GM19455 (cell line): ENCODE data around the gene EED.

ENCODE experiments used
- ATAC-seq: cut with Tn5 transposase; IDR thresholded peaks from one replicate; pipeline ENCODE4 v1.9.1; 2021; ENCODE audit not compliant: unreplicated experiment

EED gene, protein sequence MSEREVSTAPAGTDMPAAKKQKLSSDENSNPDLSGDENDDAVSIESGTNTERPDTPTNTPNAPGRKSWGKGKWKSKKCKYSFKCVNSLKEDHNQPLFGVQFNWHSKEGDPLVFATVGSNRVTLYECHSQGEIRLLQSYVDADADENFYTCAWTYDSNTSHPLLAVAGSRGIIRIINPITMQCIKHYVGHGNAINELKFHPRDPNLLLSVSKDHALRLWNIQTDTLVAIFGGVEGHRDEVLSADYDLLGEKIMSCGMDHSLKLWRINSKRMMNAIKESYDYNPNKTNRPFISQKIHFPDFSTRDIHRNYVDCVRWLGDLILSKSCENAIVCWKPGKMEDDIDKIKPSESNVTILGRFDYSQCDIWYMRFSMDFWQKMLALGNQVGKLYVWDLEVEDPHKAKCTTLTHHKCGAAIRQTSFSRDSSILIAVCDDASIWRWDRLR

DNA sequence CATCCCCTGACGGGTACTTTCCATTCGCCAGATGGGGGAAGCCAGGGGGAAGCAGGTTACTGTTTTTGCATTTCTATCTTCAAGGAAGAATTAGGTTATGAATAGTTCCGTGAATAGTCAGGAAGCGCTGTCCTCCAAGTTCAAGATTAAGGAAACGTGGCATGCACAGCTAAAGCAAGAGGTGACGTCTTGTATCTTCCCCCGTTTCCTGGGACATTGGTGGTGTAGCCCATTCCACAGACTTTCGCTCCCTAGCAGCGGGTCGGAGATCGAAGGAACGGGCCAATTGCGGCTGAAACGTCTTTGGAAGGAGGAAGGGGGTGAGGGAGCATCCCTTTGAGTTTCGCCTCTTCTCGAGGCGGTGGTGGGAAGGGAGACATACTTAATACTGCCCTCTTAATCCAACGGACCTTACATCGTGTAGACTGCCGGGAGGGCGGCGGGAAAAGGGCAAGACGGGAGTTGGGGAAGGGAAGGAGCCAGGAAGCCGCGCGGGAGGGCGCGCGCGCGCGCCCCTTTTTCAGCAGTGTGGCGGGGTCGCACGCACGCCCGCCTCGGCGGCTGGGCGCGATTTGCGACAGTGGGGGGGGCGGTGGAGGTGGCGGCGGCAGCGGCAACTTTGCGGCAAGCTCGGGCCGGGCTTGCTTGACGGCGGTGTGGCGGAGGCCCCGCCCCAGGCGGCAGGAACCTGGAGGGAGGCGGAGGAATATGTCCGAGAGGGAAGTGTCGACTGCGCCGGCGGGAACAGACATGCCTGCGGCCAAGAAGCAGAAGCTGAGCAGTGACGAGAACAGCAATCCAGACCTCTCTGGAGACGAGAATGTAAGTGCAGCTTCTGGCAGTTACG lies at the start of gene EED:
Gene EED, plus strand, starts transcription at position 232 of the 847 bp plus-strand sequence. Its CDS starts 477 bp downstream, at position 709.
- peak; percentile 58 for ATAC-seq

DNA sequence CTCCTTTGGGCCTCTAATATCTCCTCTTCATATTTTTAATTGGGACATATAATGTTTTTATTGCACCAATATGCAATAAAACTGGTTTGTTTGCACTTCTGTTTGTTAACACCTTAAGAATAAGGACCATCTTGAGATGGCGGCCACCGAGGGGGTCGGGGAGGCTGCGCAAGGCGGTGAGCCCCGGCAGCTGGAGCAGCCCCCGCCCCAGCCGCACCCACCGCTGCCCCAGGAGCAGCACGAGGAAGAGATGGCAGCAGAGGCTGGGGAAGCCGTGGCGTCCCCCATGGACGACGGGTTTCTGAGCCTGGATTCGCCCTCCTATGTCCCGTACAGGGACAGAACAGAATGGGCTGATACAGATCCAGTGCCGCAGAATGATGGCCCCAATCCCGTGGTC lies 49.6 kb upstream of the EED start:
- no peak for ATAC-seq

DNA sequence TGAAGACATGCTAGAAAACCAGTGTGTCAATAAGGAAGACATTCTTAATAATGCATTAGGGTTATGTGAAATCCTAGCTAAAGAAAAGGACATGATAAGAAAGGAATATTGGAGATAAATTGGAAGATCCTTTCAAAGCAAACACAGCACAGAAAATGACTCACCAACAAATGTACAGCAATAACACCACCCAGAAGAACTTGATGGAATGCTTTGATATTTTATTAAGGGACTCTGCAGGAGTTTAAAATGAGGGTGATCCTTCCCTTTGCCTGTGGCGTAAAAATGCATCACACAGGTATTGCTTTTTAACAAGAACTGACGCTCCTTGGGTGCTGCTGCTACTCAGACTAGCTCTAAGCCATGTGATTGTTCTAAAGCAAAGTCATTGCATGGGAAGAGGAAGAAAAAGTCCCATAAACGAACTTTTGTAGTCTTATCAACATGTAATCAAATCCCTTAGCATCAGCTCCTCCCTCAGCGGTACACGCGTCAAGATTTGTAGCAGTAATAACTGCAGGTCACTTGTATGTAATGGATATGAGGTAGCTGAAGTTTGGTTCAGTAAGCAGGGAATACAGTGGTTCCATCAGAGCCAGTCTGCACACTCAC lies 48.4 kb upstream of the EED start:
- ATAC-seq: no peak

DNA sequence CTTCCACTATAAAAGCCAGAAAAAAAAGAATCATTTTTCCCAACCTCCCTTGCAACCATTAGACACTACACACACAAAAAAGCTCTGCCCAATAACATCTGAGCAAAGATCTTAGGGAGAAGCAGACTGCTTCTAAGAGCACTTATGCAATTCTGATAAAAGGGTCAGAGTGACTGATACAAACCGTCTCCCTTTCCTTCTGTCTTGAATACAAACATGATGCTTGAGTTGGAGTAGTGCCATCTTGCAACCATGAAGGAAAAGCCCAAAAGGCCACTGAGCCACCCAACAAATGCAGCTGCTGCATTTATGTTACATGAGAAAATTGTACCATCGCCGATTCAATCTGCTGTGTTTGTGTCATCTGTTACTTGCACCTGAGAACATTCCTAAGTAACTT lies 47.6 kb upstream of the EED start:
- no peak for ATAC-seq

DNA sequence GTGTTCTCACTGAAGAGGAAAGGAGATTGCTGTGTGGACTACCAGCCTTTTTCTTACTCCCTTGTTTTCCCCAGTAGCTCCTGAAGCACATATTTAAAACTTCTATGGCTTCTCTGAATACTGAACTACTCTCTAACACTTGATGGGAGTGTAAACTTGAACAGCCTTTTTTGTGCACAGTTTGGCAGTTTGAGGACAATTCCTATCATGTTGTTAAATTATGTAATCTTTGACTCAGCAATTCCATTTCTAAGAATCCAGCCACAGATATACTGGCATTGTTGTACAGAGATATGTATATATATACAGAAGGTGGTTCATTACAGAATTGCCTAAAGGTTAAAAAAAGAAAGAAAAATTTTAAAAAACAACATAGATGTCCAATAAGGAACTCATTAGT lies 47.1 kb upstream of the EED start:
- no peak for ATAC-seq

DNA sequence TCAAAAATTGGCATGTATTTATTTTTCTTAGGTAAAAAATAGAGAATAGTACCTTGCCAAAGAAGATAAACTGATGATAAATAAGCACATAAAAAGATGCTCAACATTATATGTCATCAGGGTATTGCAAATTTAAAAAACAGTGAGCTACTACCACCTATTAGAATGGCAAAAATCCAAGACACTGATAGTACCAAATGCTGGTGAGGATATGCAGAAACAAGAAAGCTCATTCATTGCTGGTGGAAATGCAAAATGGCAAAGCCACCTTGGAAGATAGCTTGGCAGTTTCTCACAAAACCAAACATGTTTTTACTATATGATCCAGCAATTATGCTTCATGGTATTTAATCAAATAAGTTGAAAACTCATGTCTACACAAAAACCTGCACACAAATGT lies 46.4 kb upstream of the EED start:
- no peak for ATAC-seq

DNA sequence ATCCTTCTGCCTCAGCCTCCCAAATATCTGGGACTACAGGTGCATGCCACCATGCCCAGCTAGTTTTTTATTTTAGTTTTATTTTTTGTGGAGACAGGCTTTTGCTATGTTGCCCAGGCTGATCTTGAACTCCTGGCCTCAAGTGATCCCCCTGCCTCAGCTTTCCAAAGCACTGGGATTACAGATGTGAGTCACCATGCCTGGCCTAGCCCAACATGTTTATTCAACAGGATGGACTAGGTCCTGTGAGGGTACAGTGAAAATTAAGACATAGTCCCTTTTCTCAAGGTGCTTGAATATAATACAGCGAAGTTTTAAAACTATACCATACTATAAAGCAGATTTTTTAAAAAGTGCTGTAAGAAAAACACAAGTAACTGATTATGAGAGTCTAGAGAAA lies 45.2 kb upstream of the EED start:
- no peak for ATAC-seq

DNA sequence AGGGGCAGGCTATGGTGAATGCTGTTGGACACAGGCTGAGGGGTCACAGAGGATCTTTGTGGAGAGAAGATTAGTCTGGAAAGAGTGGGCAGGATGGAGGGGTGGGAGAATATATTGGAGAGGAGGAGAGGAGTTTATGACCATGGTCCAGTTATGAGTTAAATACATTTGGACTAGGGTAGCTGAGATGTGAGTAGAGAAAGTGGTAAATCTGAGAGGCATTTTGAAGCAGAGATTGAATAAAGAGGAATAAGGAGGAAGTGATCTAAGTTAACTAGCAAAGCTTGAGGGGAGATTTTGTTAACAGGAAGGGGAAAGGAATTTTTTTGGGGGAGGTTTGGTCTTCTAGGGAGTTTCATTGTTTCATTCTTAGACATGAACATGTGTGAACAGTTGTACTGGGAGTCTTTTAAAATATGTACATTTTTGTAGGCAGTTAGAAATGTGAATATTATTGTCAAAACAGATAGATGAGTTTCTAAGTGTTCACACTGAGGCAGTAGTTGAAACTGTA lies 43.1 kb upstream of the EED start:
- ATAC-seq: no peak

DNA sequence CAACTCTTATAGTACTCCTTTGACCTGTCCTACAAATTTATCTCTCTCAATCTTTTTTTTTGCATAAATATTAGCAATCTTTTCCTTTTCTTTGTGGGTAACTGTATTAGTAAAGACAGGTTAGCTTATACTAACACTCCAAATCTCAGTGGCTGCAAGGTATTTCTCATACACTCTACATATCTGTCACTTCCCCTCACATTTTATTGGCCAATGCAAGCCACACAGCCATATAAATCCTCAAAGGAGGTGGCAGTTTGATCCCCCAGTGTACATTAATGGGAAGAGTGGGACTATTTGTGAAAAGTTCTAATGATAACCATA lies 42.6 kb upstream of the EED start:
- peak; percentile 44 for ATAC-seq

DNA sequence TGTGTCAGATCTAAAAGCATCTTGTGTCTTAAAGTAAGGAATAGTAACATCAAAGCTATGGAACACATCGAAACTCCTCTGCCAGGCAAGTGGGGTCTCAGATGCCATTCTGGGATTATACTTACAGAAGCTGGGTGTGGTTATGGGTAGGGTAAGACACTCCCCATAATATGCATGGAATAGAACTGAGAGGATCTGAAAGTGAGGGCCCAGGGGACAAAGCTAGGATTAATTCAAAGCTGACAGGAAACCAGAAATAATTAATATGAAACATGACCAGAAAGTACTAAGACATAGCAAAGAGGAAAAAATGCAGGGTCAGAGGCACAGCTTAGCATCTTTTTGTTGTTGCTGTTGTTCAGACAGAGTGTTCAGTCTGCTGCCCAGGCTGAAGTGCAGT lies 40.2 kb upstream of the EED start:
- no peak for ATAC-seq

DNA sequence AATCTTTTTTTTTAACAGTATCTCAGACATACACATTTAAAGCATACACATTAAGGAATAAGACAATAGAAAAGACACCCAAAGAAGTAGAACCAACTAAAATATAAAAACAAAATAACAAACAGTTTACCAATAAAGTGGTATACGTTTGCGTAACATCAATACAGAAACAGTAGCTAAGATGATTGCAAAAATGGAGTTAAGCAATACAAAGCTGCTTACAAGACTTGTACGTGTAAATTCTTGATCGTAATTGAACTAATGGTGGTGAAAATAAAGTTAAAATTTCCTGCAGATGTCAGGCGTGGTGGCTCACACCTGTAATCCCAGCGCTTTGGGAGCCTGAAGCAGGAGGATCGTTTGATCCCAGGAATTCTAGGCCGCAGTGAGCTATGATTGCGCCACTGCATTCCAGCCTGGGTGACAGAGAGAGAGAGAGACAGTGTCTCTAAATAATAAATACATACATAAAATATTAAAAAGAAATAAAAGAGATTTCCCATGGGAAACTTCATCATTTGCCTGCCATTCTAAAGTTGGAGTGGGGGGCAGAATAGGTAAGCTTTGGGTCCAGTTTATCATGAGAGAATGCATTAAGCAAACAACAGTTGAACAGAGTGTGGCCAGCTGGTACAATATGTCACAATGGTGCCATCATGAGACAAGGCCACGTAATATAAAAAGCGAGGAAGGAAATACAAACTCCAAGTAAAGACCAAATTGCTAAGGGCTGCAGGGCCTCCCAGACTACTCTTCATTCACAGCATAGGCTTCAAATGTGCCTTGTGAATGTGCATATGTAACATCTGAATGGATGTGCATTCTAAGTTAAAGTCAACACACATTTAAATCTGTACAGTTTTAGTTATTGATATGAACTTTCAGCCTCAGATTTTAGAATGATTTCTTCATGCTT lies 38.9 kb upstream of the EED start:
- ATAC-seq: no peak

DNA sequence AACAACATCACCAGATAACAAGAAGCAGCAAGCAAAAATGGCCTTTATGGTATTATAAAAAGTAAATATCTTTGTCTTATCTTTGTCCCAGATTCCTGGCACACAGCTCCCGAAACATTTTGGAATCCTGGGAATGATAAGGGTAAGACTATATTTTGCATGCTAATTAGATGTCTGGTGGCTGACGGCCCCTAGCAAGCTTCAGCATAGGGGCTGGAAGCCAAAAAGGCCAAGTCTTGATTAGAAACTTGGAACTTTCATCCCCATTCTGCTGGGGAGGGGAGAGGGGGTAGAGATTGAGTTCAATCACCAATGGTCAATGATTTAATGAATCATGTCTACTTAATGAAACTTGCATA lies 38.2 kb upstream of the EED start:
- no peak for ATAC-seq

DNA sequence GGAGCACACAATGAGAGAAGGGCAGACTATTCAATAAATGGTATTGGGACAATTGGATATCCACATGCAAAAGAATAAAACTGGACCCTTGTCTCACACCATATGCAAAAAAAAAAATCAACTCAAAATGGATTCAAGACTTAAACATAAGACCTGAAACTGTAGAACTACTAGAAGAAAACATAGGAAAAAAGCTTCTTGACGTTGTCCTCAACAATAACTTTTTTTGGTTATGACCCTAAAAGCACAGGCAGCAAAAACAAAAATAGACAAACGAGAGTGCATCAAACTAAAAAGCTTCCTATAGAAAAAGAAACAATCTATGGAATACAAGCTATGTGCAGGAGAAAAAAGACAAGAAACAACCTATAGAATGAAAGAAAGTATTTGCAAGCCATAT lies 37.1 kb upstream of the EED start:
- ATAC-seq: no peak

DNA sequence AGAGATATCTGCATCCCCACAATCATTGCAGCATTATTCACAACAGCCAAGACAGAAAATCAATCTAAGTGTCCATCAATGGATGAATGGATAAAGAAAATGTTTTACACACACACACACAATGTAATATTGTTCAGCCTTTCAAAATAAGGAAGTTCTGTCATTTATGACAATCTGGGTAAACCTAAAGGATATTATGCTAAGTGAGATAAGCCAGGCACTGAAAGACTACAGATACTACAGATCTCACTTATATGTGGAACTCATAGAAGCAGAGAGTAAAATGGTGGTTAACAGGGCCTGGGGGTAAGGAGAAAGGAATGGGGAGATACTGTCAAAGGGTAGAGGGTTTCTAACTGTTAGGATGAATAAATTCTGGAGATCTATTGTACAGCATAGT lies 36.0 kb upstream of the EED start:
- ATAC-seq: no peak

DNA sequence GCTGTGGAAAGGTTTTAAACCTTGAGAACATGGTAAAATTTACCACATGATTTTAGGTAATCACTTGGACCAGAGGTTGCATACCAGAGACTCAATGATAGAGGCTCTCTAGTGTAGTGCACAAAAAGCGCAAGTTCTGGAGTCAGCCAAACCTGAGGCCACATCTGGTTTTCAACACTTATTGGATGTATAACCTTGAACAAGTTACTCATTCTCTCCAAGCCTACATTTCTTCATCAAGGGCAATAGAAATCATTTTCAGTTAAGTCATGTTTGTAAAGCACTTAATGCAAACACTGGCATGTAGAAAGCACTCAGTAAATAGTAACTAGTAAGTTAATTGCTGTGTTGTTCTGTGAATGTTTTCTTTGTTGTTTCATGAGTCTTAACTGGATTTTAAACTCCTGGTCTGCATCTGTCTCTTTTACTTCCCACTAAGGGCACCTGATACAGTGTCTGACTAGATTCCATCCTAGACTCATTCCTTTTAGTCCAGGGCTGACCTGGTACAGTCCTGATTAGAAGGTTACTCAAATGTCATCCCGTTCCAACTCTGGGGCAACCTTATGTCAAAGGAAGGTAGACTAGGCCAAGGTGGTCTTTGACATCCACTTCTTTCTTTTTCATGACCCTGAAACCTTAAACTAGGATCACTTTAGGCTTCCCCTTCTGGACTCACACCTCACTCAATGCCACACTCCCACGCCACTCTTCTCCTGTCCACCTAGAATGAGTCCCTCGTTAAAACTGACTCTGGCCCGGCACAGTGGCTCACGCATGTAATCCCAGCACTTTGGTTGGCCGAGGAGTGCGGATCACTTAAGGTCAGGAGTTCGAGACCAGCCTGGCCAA lies 34.5 kb upstream of the EED start:
- ATAC-seq: no peak

DNA sequence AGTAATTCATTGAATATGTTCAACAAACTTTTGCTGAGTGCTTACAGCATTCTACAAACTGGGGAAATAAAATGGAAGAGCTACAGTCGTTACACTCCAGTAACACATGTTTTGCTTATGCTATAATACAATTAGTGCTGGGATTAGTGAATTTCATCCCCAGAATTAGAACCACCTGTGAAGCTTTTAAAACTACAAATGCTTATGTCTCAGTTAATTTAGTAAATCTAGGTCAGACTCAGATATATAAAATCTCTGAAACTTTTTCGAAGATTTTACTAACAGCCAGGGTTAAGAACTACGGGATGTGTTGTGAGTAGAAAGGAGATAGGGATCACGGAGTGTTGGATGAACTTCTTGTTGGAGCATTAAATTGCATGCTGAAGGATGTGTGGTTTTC lies 33.7 kb upstream of the EED start:
- ATAC-seq: no peak

DNA sequence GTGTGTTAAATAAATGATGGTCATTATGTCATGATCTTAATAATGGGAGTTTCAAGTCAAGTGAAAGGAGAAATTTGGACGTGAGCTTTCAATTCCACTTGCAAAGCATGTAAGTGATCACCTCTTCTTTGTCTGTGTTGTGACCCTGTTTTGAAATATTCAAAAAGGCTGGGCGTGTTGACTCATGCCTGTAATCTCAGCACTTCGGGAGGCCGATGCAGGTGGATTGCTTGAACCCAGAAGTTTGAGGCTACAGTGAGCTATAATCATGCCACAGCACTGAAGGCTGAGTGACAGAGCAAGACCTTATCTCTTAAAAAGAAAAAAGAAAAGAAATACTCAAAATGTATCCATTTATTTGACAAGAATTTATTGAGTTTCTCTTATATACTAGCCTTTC lies 32.9 kb upstream of the EED start:
- ATAC-seq: peak; percentile 60

DNA sequence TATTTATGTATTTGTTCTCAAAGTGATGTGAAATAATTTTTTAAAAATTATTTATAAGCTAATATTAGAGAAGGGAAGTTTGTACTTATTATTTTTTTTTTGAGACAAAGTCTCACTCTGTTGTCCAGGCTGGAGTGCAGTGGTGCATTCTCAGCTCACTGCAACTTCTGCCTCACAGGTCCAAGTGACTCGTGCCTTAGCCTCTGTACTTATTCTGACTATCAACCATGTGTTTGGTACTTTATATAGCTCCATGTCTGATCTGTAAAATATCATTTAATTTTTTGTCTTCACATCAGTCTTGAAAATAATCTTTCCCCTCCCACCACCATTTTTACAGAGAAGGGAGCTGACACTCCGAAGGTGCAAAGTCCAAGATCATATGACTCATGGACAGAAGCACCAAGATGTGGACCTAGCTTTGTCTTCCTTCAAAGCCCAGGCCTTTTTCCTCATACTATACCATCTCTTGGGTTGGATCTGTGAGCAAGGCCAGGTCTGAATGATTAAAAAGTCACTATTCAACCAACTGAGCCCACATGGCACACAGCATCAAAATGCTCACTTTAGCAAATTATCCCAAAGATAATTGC lies 32.4 kb upstream of the EED start:
- ATAC-seq: no peak

DNA sequence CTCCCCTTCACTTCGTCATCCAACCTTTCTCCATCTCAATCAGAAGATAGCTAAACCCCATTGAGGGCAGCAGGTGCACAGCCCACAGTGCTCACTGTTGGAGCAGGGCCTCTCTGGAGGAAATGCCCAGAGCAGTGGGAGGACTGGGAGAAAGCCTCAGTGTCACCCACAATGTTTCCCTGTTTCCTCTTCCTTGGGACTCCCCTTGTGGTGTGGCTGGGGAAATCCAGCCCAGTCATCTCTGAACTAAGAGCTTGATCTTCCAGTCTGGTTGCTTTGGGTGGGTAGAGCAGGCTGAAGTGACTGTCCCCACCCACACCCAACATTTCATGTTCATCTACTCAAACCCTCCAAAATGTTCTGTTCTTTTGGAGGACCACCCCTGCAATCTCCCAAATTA lies 29.8 kb upstream of the EED start:
- peak; percentile 44 for ATAC-seq
